ENCODE data around the gene CLK3. TPM values are rescaled to one million over a fixed set of nuclear protein-coding genes. Genes with fewer than 3 reads are reported as not detected.

The CLK3 gene
- total and polyA plus RNA-seq, 2 donors: 53.2 to 90.8 TPM

DNA sequence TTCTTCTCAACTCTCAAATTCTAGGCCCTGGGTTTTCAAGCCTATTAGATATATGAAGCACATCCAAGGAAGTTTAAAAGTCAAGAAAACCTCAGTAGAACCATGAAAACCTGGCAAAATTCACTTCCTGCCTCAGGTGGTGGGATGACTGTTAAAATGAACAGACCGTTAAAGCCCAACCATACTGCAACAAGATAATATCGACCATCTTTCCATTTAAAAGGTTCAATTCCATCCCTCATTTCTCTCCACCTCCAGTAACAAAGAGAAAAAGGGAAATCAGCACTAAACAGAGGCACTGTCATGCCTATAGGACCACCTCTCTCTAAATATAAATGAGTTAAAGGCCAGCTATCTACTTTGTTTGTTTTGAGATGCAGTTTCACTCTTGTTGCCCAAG, 49.0 kb downstream of the CLK3 start:
- no peak overlapping the region for H3K4me3 ChIP-seq (ENCODE audit: low read length in 2 of 2)
- DNase-seq (ENCODE audit: low read depth in 6 of 9, low spot score in 9 of 9): no peak
- no peaks in the 10 kb centered on the region for H3K9me3 ChIP-seq (ENCODE audit: control insufficient read depth in 2 of 2, insufficient read depth in 1 of 2, low read length in 1 of 2)
- no peaks in the 10 kb centered on the region for H3K27me3 ChIP-seq (ENCODE audit: control insufficient read depth in 2 of 2, insufficient read depth in 1 of 2, low read length in 1 of 2)
- 96% methylated on average over 2 of the region's 2 CpGs for WGBS
- no peak overlapping the region for H3K27ac ChIP-seq (ENCODE audit: low read depth in 1 of 2, low read length in 1 of 2)
- H3K4me1 ChIP-seq (ENCODE audit: control insufficient read depth in 2 of 2, insufficient read depth in 2 of 2, low read length in 2 of 2): no peaks in the 10 kb centered on the region
- H3K36me3 ChIP-seq (ENCODE audit: control insufficient read depth in 2 of 2, insufficient read depth in 2 of 2, low read length in 1 of 2): peaks cover 0 to 16% of the 10 kb centered on the region in 2 donors

DNA sequence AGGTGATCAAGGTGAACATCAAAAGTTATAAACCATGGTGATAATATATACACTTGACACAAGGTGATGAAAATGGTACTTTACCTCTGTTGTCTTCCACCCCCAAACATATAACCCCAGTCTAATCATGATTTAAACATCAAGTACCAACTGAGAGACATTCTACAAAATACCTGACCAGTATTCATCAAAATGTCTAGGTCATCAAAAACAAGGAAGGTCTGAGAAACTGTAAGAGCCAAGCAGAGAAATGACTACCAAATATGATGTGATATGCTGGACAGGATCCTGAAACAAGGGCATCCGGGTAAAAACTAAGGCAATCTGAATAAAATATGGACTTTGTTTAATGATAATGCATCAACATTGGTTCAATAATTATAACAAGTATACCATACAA, 52.3 kb downstream of the CLK3 start:
- no peak for DNase-seq (ENCODE audit: low read depth in 6 of 9, low spot score in 9 of 9)
- H3K36me3 ChIP-seq (ENCODE audit: control insufficient read depth in 2 of 2, insufficient read depth in 2 of 2, low read length in 1 of 2): peaks cover 19 to 35% of the 10 kb centered on the region in 2 donors
- H3K9me3 ChIP-seq (ENCODE audit: control insufficient read depth in 2 of 2, insufficient read depth in 1 of 2, low read length in 1 of 2): no peaks in the 10 kb centered on the region
- 100% methylated on average over 1 of the region's 1 CpG for WGBS
- no peaks in the 10 kb centered on the region for H3K4me1 ChIP-seq (ENCODE audit: control insufficient read depth in 2 of 2, insufficient read depth in 2 of 2, low read length in 2 of 2)
- no peaks in the 10 kb centered on the region for H3K27me3 ChIP-seq (ENCODE audit: control insufficient read depth in 2 of 2, insufficient read depth in 1 of 2, low read length in 1 of 2)
- no peak overlapping the region for H3K27ac ChIP-seq (ENCODE audit: low read depth in 1 of 2, low read length in 1 of 2)
- no peak overlapping the region for H3K4me3 ChIP-seq (ENCODE audit: low read length in 2 of 2)

- no peaks in the 10 kb centered on the region for H3K4me1 ChIP-seq (ENCODE audit: control insufficient read depth in 2 of 2, insufficient read depth in 2 of 2, low read length in 2 of 2)
- H3K4me3 ChIP-seq (ENCODE audit: low read length in 2 of 2): no peak overlapping the region
- H3K27ac ChIP-seq (ENCODE audit: low read depth in 1 of 2, low read length in 1 of 2): no peak overlapping the region
- DNase-seq (ENCODE audit: low read depth in 6 of 9, low spot score in 9 of 9): no peak
- peaks cover 26 to 42% of the 10 kb centered on the region in 2 donors for H3K36me3 ChIP-seq (ENCODE audit: control insufficient read depth in 2 of 2, insufficient read depth in 2 of 2, low read length in 1 of 2)
- WGBS: 96% methylated on average over 4 of the region's 4 CpGs
- no peaks in the 10 kb centered on the region for H3K9me3 ChIP-seq (ENCODE audit: control insufficient read depth in 2 of 2, insufficient read depth in 1 of 2, low read length in 1 of 2)
- H3K27me3 ChIP-seq (ENCODE audit: control insufficient read depth in 2 of 2, insufficient read depth in 1 of 2, low read length in 1 of 2): no peaks in the 10 kb centered on the region
These were observed 54.0 kb downstream of the CLK3 start for GRCh38 chr15:74669627-74670026.

- H3K9me3 ChIP-seq (ENCODE audit: control insufficient read depth in 2 of 2, insufficient read depth in 1 of 2, low read length in 1 of 2): no peaks in the 10 kb centered on the region
- no peaks in the 10 kb centered on the region for H3K4me1 ChIP-seq (ENCODE audit: control insufficient read depth in 2 of 2, insufficient read depth in 2 of 2, low read length in 2 of 2)
- 98% methylated on average over 3 of the region's 3 CpGs for WGBS
- H3K27ac ChIP-seq (ENCODE audit: low read depth in 1 of 2, low read length in 1 of 2): no peak overlapping the region
- no peaks in the 10 kb centered on the region for H3K27me3 ChIP-seq (ENCODE audit: control insufficient read depth in 2 of 2, insufficient read depth in 1 of 2, low read length in 1 of 2)
- H3K4me3 ChIP-seq (ENCODE audit: low read length in 2 of 2): no peak overlapping the region
- DNase-seq (ENCODE audit: low read depth in 6 of 9, low spot score in 9 of 9): no peak
- H3K36me3 ChIP-seq (ENCODE audit: control insufficient read depth in 2 of 2, insufficient read depth in 2 of 2, low read length in 1 of 2): peaks cover 30 to 33% of the 10 kb centered on the region in 2 donors
These were observed 58.5 kb downstream of the CLK3 start for GRCh38 chr15:74674161-74674560.

DNA sequence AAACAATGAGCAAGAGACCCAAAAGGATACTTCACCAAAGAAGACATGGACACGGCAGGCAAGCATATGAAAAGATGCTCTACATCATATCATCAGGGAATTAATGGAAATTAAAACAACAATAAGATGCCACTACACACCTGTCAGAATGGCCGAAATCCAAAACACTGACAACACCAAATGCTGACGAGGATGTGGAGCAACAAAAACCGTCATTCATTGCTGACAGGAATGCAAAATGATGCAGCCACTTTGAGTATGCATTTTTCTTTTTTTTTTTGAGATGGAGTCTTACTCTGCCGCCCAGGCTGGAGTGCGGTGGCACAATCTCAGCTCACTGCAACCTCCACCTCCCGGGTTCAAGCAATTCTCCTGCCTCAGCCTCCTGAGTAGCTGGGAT, 61.2 kb downstream of the CLK3 start:
- H3K4me1 ChIP-seq (ENCODE audit: control insufficient read depth in 2 of 2, insufficient read depth in 2 of 2, low read length in 2 of 2): no peaks in the 10 kb centered on the region
- no peak for DNase-seq (ENCODE audit: low read depth in 6 of 9, low spot score in 9 of 9)
- H3K4me3 ChIP-seq (ENCODE audit: low read length in 2 of 2): no peak overlapping the region
- peaks cover 17 to 19% of the 10 kb centered on the region in 2 donors for H3K36me3 ChIP-seq (ENCODE audit: control insufficient read depth in 2 of 2, insufficient read depth in 2 of 2, low read length in 1 of 2)
- 97% methylated on average over 7 of the region's 7 CpGs for whole genome bisulfite sequencing
- H3K9me3 ChIP-seq (ENCODE audit: control insufficient read depth in 2 of 2, insufficient read depth in 1 of 2, low read length in 1 of 2): no peaks in the 10 kb centered on the region
- no peaks in the 10 kb centered on the region for H3K27me3 ChIP-seq (ENCODE audit: control insufficient read depth in 2 of 2, insufficient read depth in 1 of 2, low read length in 1 of 2)
- no peak overlapping the region for H3K27ac ChIP-seq (ENCODE audit: low read depth in 1 of 2, low read length in 1 of 2)

Other genes starting within 250 kb of the CLK3 start
- 0.66 TPM for gene CYP11A1, start 248.2 kb upstream of the CLK3 start, total RNA-seq
- 1.0 TPM for gene CYP11A1, start 248.2 kb upstream of the CLK3 start, polyA plus RNA-seq
- 22.0 TPM for gene SEMA7A, start 181.9 kb upstream of the CLK3 start, total RNA-seq
- 12.3 TPM for gene SEMA7A, start 181.9 kb upstream of the CLK3 start, polyA plus RNA-seq
- gene UBL7, start 154.7 kb upstream of the CLK3 start, total RNA-seq: 78.3 TPM
- 38.7 TPM for gene UBL7, start 154.7 kb upstream of the CLK3 start, polyA plus RNA-seq
- gene ARID3B, start 74.6 kb upstream of the CLK3 start, total RNA-seq: 5.8 TPM
- gene ARID3B, start 74.6 kb upstream of the CLK3 start, polyA plus RNA-seq: 5.6 TPM
- gene EDC3, start 80.2 kb downstream of the CLK3 start, total RNA-seq: 10.1 TPM
- 14.6 TPM for gene EDC3, start 80.2 kb downstream of the CLK3 start, polyA plus RNA-seq
- gene CYP1A1, start 109.7 kb downstream of the CLK3 start, total RNA-seq: 0.09 TPM
- 0.11 TPM for gene CYP1A1, start 109.7 kb downstream of the CLK3 start, polyA plus RNA-seq
- not detected for gene CYP1A2, start 133.0 kb downstream of the CLK3 start, total RNA-seq
- gene CYP1A2, start 133.0 kb downstream of the CLK3 start, polyA plus RNA-seq: 0.05 TPM
- 39.2 TPM for gene CSK, start 166.2 kb downstream of the CLK3 start, total RNA-seq
- 94.4 TPM for gene CSK, start 166.2 kb downstream of the CLK3 start, polyA plus RNA-seq
- not detected for gene LMAN1L, start 197.0 kb downstream of the CLK3 start, total RNA-seq
- 0.41 TPM for gene LMAN1L, start 197.0 kb downstream of the CLK3 start, polyA plus RNA-seq
- 0.05 TPM for gene CPLX3, start 210.8 kb downstream of the CLK3 start, total RNA-seq
- 1.1 TPM for gene CPLX3, start 210.8 kb downstream of the CLK3 start, polyA plus RNA-seq
- 26.0 TPM for gene ULK3, start 227.3 kb downstream of the CLK3 start, total RNA-seq
- 59.4 TPM for gene ULK3, start 227.3 kb downstream of the CLK3 start, polyA plus RNA-seq

All from thymus (tissue), 11 donors.